Spleen (tissue), 11 donors: ENCODE data around the gene ONECUT2. TPM values are rescaled to one million over a fixed set of nuclear protein-coding genes. Genes with fewer than 3 reads are reported as not detected.

Experiments
- DNase-seq: peaks from one replicate; pipeline ENCODE4 v3.0.0-alpha.2; 2020
- H3K27ac ChIP-seq, 8 donors: fragments of 200-600 bp; sonication (generic) in 7 of 8; 1 replicate in 4 of 8; 2 replicates in 4 of 8; pipeline versions ENCODE4 v1.5.0 to v1.8.0; 2016 to 2021; ENCODE audit warnings: inconsistent platforms in 4 of 8, mild to moderate bottlenecking in 4 of 8, moderate library complexity in 1 of 8
- H3K27me3 ChIP-seq, 7 donors: fragments of 200-600 bp; sonication (generic) in 6 of 7; replicated peaks in 1 of 7; 1 replicate in 4 of 7; 2 replicates in 3 of 7; pipeline versions ENCODE4 v1.5.0 to v1.8.0; 2016 to 2021; ENCODE audit warnings: inconsistent platforms in 3 of 7, mild to moderate bottlenecking in 1 of 7
- H3K36me3 ChIP-seq, 6 donors: fragments of 200-600 bp; sonication (generic) in 5 of 6; 1 replicate in 4 of 6; 2 replicates in 2 of 6; pipeline versions ENCODE4 v1.5.0 to v1.8.0; 2016 to 2021; ENCODE audit warnings: inconsistent platforms in 2 of 6
- H3K4me1 ChIP-seq, 6 donors: fragments of 200-600 bp; sonication (generic) in 5 of 6; 1 replicate in 3 of 6; 2 replicates in 3 of 6; pipeline versions ENCODE4 v1.5.0 to v1.8.0; 2016 to 2021; ENCODE audit warnings: inconsistent platforms in 3 of 6
- H3K4me3 ChIP-seq, 8 donors: fragments of 200-600 bp; sonication (generic) in 7 of 8; 1 replicate in 4 of 8; 2 replicates in 4 of 8; pipeline versions ENCODE4 v1.5.0 to v1.8.0; 2016 to 2021; ENCODE audit warnings: inconsistent platforms in 4 of 8, mild to moderate bottlenecking in 4 of 8, moderate library complexity in 2 of 8
- H3K9me3 ChIP-seq, 8 donors: fragments of 200-600 bp; sonication (generic) in 7 of 8; 1 replicate in 4 of 8; 2 replicates in 4 of 8; pipeline versions ENCODE4 v1.5.0 to v1.8.0; 2016 to 2021; ENCODE audit warnings: inconsistent platforms in 4 of 8
- POLR2A ChIP-seq, 3 donors: fragments of 450-650 bp; IDR thresholded peaks; one replicate each; pipeline ENCODE4 v1.5.1; 2017; ENCODE audit warnings: antibody characterized with exemption in 3 of 3, mild to moderate bottlenecking in 1 of 3
- POLR2AphosphoS5 ChIP-seq, 3 donors: sonication (generic); formaldehyde crosslinking; IDR thresholded peaks; one replicate each; pipeline ENCODE4 v1.5.1; 2017; ENCODE audit warnings: antibody characterized with exemption in 3 of 3
- WGBS, 5 donors: extraction: QIAGEN DNeasy Blood & Tissue Kit in 3 of 5; methylation state at CpG; one replicate each; pipeline versions ENCODE4 v1.1.5 to v1.1.7; 2013 to 2018; 5-methylcytosine and 5-hydroxymethylcytosine counted together
- intact Hi-C: fragments of 100-400 bp; cut with DNase I; formaldehyde crosslinking; loops from one replicate; pipeline ENCODE4 v1.15.0; 2023; ENCODE audit warnings: low total_unique reads
- polyA plus RNA-seq, 3 donors: library from polyadenylated mRNA; stranded (reverse); fragments of 200-250 nt; gene quantifications; one replicate each; pipeline ENCODE4 v1.2.1, GENCODE V29; 2013
- total RNA-seq, 7 donors: library from RNA; depleted of rRNA in 3 of 7; stranded (reverse); fragments of >200 nt in 3 of 7; fragmentation: NEBNext Ultra II Directional in 4 of 7; extraction: Animal tissue kit (Norgen Biotek cat#: 25700) in 4 of 7; gene quantifications; one replicate each; pipeline versions ENCODE4 v1.1.0 to v1.2.1, GENCODE V29; 2016 to 2021
- TF ChIP-seq, protein P1 (sequence below), 11 experiments: fragments of 200-600 bp in 7 of 11; fragments of 450-650 bp in 4 of 11; sonication (generic) in 4 of 11; IDR thresholded peaks in 8 of 11; conservative IDR thresholded peaks in 3 of 11; 1 replicate in 7 of 11; 2 replicates in 4 of 11; pipeline versions ENCODE4 v1.4.0 to v1.8.0; 2016 to 2021; ENCODE audit warnings: antibody characterized with exemption in 11 of 11, inconsistent platforms in 4 of 11, mild to moderate bottlenecking in 1 of 11
- donor health status: healthy with polysubstance abuse.
- donor health status: DM: no; HTN: no; CAD: no; lungs with moderate emphysema.
- donor health status: DM: no; HTN: no; CAD: no.
- donor health status: Bipolar disorder and iron deficiency.
- donor health status: healthy.
- donor health status: DM: no; HTN: no; CAD: no.
- donor health status: DM: yes; HTN: yes; CAD: no.

ONECUT2 gene
- total and polyA plus RNA-seq, 10 donors: under 0.01 to 0.03 (median 0.03) TPM; not detected in 7

DNA sequence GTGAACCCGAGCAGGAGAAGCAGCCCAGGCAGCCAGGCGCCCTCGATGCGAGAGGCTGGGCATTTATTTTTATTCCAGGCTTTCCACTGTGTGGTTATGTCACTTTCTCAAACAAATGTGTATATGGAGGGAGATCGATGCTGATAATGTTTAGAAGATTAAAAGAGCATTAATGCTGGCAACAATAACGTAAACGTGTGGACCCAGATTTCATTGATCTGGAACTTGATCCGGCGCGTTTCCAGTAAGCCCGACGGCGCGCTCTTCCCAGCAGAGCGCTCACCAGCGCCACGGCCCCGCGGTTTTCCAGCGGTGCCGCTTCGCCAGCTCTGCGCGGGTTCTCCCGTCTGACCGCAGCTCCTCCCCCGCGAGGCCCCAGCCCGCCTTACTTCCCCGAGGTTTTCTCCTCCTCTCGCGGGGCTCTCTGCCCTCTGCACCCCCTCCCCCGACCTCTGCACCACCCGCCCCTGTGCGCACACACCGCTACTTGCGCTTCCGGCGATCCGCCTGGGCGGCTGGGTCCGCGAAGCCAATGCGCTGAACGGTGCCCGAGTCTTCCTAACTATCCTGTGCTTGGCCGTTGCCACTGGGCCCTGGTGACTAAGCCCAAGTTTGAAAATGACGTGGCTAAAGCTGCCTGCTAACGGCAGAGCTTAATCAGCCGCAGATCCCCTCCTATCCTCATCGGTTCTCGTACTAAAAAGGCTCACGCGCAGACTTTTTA, 6.1 kb downstream of the ONECUT2 start:
- peaks cover 0 to 5% (median 0%) of the 10 kb centered on the region in 8 donors for H3K9me3 ChIP-seq
- no peak for DNase-seq
- no peak for TF ChIP-seq POLR2AphosphoS5 (IDR thresholded peaks at IDR 0.05)
- TF ChIP-seq, protein P1, sequence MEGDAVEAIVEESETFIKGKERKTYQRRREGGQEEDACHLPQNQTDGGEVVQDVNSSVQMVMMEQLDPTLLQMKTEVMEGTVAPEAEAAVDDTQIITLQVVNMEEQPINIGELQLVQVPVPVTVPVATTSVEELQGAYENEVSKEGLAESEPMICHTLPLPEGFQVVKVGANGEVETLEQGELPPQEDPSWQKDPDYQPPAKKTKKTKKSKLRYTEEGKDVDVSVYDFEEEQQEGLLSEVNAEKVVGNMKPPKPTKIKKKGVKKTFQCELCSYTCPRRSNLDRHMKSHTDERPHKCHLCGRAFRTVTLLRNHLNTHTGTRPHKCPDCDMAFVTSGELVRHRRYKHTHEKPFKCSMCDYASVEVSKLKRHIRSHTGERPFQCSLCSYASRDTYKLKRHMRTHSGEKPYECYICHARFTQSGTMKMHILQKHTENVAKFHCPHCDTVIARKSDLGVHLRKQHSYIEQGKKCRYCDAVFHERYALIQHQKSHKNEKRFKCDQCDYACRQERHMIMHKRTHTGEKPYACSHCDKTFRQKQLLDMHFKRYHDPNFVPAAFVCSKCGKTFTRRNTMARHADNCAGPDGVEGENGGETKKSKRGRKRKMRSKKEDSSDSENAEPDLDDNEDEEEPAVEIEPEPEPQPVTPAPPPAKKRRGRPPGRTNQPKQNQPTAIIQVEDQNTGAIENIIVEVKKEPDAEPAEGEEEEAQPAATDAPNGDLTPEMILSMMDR (IDR thresholded peaks at IDR 0.05 in 8 of 11, conservative IDR thresholded peaks at IDR 0.05 in 3 of 11): no peak
- TF ChIP-seq POLR2A (IDR thresholded peaks at IDR 0.05): no peak
- intact Hi-C loops: loop anchor here (10.0 kb wide), 1 partner anchor 566 kb away; no protein-coding TSS in a partner anchor
- H3K36me3 ChIP-seq: no peaks in the 10 kb centered on the region
- H3K27ac ChIP-seq: no peak overlapping the region
- peaks cover 24 to 58% (median 52%) of the 10 kb centered on the region in 6 donors for H3K4me1 ChIP-seq
- 1 to 3% (median 2%) methylated on average over 41 to 54 of the region's 54 CpGs for WGBS, 5 donors
- peaks cover 26 to 100% (median 95%) of the 10 kb centered on the region in 7 donors for H3K27me3 ChIP-seq
- peak overlapping the region in 5 of 8 donors; percentile 1 to 46 (median 13) for H3K4me3 ChIP-seq

DNA sequence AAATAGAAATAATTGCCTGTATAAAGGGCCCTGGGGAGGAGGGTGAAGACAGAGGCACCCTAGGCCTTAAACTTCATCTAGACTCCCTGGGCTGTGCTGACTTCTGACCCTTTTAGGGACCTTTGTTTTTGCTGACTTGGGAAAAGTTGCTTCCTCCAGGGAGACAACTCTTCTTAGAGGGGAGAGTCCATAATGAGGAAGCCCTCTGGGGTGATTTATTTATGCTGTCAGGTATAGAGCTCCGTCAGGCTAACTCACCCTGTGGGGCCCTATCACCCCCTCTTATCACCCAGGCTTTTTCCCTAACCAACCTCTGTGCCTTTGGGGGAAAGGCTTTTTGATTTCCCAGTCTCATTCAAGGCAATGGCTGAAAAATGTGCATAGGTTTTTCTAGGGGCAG, 8.1 kb downstream of the ONECUT2 start:
- H3K4me3 ChIP-seq: no peak overlapping the region
- H3K27me3 ChIP-seq: peaks cover 18 to 100% (median 86%) of the 10 kb centered on the region in 7 donors
- no peak for DNase-seq
- 0 to 18% (median 6%) methylated on average over 1 of the region's 1 CpG for WGBS, 5 donors
- intact Hi-C loops: loop anchor here (10.0 kb wide), 1 partner anchor 568 kb away; no protein-coding TSS in a partner anchor
- no peaks in the 10 kb centered on the region for H3K36me3 ChIP-seq
- H3K4me1 ChIP-seq: peaks cover 14 to 38% (median 32%) of the 10 kb centered on the region in 6 donors
- no peak overlapping the region for H3K27ac ChIP-seq
- no peak for TF ChIP-seq POLR2A (IDR thresholded peaks at IDR 0.05)
- TF ChIP-seq, protein P1 (IDR thresholded peaks at IDR 0.05 in 8 of 11, conservative IDR thresholded peaks at IDR 0.05 in 3 of 11): no peak
- no peak for TF ChIP-seq POLR2AphosphoS5 (IDR thresholded peaks at IDR 0.05)
- H3K9me3 ChIP-seq: peaks cover 0 to under 1% (median 0%) of the 10 kb centered on the region in 8 donors

DNA sequence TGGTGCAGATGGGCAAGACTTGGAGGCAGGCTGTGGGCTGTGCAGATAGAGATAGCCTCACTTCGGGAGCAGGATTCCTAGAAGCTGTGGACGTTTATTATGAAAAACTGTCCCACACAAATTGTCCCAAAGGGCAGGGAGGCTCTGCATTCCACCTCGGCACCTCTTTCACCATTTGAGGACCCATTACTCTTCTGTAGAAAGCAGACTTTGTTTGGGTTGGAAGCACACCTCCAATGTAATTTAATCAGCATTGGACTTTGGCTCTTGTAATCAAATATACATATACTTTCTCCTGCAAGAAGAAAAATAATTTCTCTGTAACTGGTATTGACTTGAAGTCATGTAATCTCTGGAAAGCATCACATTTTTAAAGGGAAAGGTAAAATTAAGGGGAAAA, 8.5 kb downstream of the ONECUT2 start:
- WGBS, 5 donors: 52 to 63% (median 58%) methylated on average over 3 of the region's 3 CpGs
- TF ChIP-seq POLR2AphosphoS5 (IDR thresholded peaks at IDR 0.05) (no peak), POLR2A (IDR thresholded peaks at IDR 0.05) (no peak)
- TF ChIP-seq, protein P1 (IDR thresholded peaks at IDR 0.05 in 8 of 11, conservative IDR thresholded peaks at IDR 0.05 in 3 of 11): no peak
- Histone ChIP-seq H3K36me3 (no peaks in the 10 kb centered on the region), H3K4me1 (peaks cover 14 to 33% (median 28%) of the 10 kb centered on the region in 6 donors), H3K27ac (no peak overlapping the region), H3K9me3 (no peaks in the 10 kb centered on the region), H3K4me3 (no peak overlapping the region), H3K27me3 (peaks cover 17 to 98% (median 81%) of the 10 kb centered on the region in 7 donors)
- DNase-seq: no peak
- intact Hi-C loops: loop anchor here (10.0 kb wide), 1 partner anchor 569 kb away; no protein-coding TSS in a partner anchor

DNA sequence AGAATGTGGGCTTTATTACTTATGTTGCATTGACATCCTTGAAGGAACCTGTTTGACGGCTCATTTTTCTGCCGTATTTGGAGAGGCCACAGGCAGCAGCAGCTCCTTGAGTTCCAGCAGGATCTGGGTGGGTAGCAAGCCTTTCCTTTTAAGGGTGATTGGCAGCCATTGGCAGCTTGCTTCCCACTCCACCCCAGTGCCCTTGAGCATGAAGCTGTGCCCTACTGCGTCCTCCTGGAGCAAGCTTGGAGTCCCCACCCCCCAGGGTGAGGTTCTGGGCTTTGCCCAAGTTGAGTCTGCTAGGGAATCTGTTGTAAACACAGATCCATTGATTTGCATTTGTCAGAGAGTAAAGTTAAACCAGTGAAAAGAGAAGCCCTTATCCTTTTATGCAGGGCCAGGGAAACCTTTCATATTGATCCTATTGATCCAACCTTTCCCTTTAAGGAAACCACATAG, 9.2 kb downstream of the ONECUT2 start:
- TF ChIP-seq POLR2A (IDR thresholded peaks at IDR 0.05): no peak
- TF ChIP-seq POLR2AphosphoS5 (IDR thresholded peaks at IDR 0.05): no peak
- TF ChIP-seq, protein P1 (IDR thresholded peaks at IDR 0.05 in 8 of 11, conservative IDR thresholded peaks at IDR 0.05 in 3 of 11): no peak
- Histone ChIP-seq H3K9me3 (no peaks in the 10 kb centered on the region), H3K27me3 (peaks cover 17 to 96% (median 75%) of the 10 kb centered on the region in 7 donors), H3K4me3 (no peak overlapping the region), H3K27ac (no peak overlapping the region), H3K36me3 (no peaks in the 10 kb centered on the region), H3K4me1 (peaks cover 14 to 27% (median 22%) of the 10 kb centered on the region in 6 donors)
- 44 to 64% (median 46%) methylated on average over 3 of the region's 3 CpGs for WGBS, 5 donors
- intact Hi-C loops: loop anchor here (10.0 kb wide), 1 partner anchor 570 kb away; no protein-coding TSS in a partner anchor
- DNase-seq: no peak
